ENCODE data around the gene MYO3B. TPM values are rescaled to one million over a fixed set of nuclear protein-coding genes. Genes with fewer than 3 reads are reported as not detected.

MYO3B gene
- polyA plus RNA-seq, 1 of the 3 experiments (the other 2 are of a cell fraction), result not detected

DNA sequence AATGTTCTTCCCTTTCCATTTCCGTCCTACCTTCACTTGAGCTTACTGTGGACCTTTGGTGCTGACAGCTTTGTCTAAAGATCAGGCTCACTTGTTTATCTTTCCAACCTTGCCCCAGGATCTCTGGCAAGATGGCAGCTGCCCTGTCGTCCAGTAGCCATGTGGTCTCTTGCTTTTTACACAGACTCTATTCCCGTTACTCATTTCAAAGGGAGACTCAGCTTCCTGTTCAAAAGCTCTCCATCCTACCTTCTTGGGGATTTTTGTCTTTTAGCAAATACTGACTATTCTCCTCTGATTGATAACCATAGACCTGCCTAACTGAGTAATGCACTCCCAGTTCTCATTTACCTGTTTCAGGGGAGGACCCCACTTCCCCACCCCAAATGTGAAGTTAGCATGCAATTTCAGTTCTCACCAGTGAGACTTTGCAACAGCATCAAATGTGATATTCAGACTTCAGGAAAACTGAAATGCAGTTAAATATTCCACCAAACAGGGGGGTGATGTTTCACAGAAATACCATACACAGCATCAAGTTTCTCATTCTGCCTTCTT lies 184.4 kb downstream of the MYO3B start:
- H3K27ac ChIP-seq (ENCODE audit: low read depth in 2 of 2, low read length in 1 of 2), result no peak overlapping the region
- H2AFZ ChIP-seq (ENCODE audit: low read depth), result no peak overlapping the region
- CTCF ChIA-PET, result interaction anchor here (0.7 to 8.8 kb wide), 12 partner anchors 8 to 467 kb away, joined by 3 to 94 read pairs (median 10); partner anchors contain the start of gene GAD1
- WGBS (ENCODE audit: low lambda C conversion rate), result 71% methylated on average over 3 of the region's 3 CpGs
- no peak for DNase-seq
- no peaks in the 10 kb centered on the region for H3K36me3 ChIP-seq (replicated peaks in 1 of 2; ENCODE audit: control insufficient read depth in 1 of 2, insufficient read depth in 2 of 2, low read length in 1 of 2)
- no peaks in the 10 kb centered on the region for H3K79me2 ChIP-seq (ENCODE audit: insufficient read depth)
- H4K20me1 ChIP-seq (ENCODE audit: insufficient read depth), result no peaks in the 10 kb centered on the region
- H3K9ac ChIP-seq, result no peak overlapping the region
- no peaks in the 10 kb centered on the region for H3K9me3 ChIP-seq
- no peaks in the 10 kb centered on the region for H3F3A ChIP-seq (replicated peaks; ENCODE audit: insufficient read depth)
- no peak overlapping the region for H3K4me3 ChIP-seq (ENCODE audit: low read depth in 2 of 2, low read length in 1 of 2)
- POLR2A ChIA-PET, result no interaction called here
- no peak overlapping the region for H3K4me2 ChIP-seq
- no peaks in the 10 kb centered on the region for H3K9me2 ChIP-seq
- no peaks in the 10 kb centered on the region for H3K4me1 ChIP-seq (ENCODE audit: control insufficient read depth in 1 of 2, insufficient read depth in 2 of 2, low read depth in 1 of 2, low read length in 1 of 2)
- H3K27me3 ChIP-seq (ENCODE audit: insufficient read depth), result peaks cover 8% of the 10 kb centered on the region; the same call in 1 of the 2 replicates
- TF ChIP-seq, protein P1, sequence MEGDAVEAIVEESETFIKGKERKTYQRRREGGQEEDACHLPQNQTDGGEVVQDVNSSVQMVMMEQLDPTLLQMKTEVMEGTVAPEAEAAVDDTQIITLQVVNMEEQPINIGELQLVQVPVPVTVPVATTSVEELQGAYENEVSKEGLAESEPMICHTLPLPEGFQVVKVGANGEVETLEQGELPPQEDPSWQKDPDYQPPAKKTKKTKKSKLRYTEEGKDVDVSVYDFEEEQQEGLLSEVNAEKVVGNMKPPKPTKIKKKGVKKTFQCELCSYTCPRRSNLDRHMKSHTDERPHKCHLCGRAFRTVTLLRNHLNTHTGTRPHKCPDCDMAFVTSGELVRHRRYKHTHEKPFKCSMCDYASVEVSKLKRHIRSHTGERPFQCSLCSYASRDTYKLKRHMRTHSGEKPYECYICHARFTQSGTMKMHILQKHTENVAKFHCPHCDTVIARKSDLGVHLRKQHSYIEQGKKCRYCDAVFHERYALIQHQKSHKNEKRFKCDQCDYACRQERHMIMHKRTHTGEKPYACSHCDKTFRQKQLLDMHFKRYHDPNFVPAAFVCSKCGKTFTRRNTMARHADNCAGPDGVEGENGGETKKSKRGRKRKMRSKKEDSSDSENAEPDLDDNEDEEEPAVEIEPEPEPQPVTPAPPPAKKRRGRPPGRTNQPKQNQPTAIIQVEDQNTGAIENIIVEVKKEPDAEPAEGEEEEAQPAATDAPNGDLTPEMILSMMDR (IDR thresholded peaks at IDR 0.05), result no peak
- TF ChIP-seq POLR2AphosphoS5 (IDR thresholded peaks at IDR 0.05; ENCODE audit: low read depth, low read length) (no peak), CHD2 (IDR thresholded peaks at IDR 0.05; ENCODE audit: low read length, partially characterized antibody) (no peak), RFX5 (IDR thresholded peaks at IDR 0.05; ENCODE audit: low read length) (no peak), YY1 (IDR thresholded peaks at IDR 0.05; ENCODE audit: low read depth) (no peak), SIN3A (IDR thresholded peaks at IDR 0.05; ENCODE audit: borderline replicate concordance, low read depth, low read length) (no peak), TCF12 (IDR thresholded peaks at IDR 0.05) (no peak)

DNA sequence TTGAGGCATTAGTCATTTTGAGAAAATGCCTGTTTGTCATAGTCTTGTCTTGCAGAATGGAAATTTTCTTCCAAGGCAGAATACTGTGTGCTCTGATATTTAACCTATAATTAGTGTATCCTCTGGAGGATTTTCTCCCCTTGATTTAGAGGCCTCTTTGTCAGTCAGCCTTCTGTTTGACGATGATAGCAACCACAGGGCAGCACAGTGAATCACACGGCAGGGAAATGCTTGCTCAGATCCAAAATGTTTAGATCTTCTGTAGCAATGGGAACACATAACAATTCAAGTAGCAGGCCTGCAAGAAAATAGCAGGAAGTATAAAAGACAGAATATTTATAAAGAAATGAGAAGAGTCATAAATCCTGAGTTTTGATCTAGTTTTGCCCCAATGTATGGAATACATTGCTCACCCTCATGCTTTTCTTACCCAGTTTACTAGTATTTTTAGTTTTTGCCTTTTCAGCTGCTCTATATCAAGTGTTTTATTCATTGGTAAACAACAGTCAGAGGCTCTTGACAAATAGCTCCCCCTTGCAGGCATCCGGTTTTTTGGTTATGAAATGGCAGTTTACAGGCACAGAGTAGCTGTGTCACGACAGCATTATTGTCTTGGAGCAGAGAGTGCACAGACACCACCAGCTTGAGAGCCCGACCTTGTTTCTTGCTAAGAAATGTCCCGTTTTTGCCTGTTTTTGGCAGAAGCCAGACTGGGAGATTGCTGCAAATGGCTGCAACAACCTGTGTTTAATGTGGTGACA lies 185.1 kb downstream of the MYO3B start:
- H3K36me3 ChIP-seq (replicated peaks in 1 of 2; ENCODE audit: control insufficient read depth in 1 of 2, insufficient read depth in 2 of 2, low read length in 1 of 2), result no peaks in the 10 kb centered on the region
- POLR2A ChIA-PET, result no interaction called here
- no peaks in the 10 kb centered on the region for H3K9me3 ChIP-seq
- no peaks in the 10 kb centered on the region for H3K9me2 ChIP-seq
- no peaks in the 10 kb centered on the region for H3K79me2 ChIP-seq (ENCODE audit: insufficient read depth)
- no peaks in the 10 kb centered on the region for H3F3A ChIP-seq (replicated peaks; ENCODE audit: insufficient read depth)
- no peak overlapping the region for H3K4me3 ChIP-seq (ENCODE audit: low read depth in 2 of 2, low read length in 1 of 2)
- CTCF ChIA-PET, result interaction anchor here (0.9 to 8.8 kb wide), 4 partner anchors 34 to 451 kb away, joined by 3 to 94 read pairs (median 12); partner anchors contain the start of gene GAD1
- H3K27me3 ChIP-seq (ENCODE audit: insufficient read depth), result peaks cover 8% of the 10 kb centered on the region; the same call in 1 of the 2 replicates
- H2AFZ ChIP-seq (ENCODE audit: low read depth), result no peak overlapping the region
- WGBS (ENCODE audit: low lambda C conversion rate), result 37% methylated on average over 6 of the region's 6 CpGs
- H3K9ac ChIP-seq, result no peak overlapping the region
- no peak overlapping the region for H3K4me2 ChIP-seq
- DNase-seq, result no peak
- no peaks in the 10 kb centered on the region for H4K20me1 ChIP-seq (ENCODE audit: insufficient read depth)
- no peak for TF ChIP-seq TEAD4 (IDR thresholded peaks at IDR 0.05; ENCODE audit: borderline replicate concordance, insufficient read depth)
- no peak for TF ChIP-seq JUND (IDR thresholded peaks at IDR 0.05)
- no peak for TF ChIP-seq EP300 (IDR thresholded peaks at IDR 0.05; ENCODE audit: borderline replicate concordance in 1 of 2, low read depth in 1 of 2, low read length in 1 of 2)
- no peak for TF ChIP-seq NRF1 (IDR thresholded peaks at IDR 0.05; ENCODE audit: low read depth, low read length)
- no peak for TF ChIP-seq SIN3A (IDR thresholded peaks at IDR 0.05; ENCODE audit: borderline replicate concordance, low read depth, low read length)
- TF ChIP-seq GABPA (IDR thresholded peaks at IDR 0.05; ENCODE audit: low read depth), result no peak
- no peak for TF ChIP-seq SMC3 (IDR thresholded peaks at IDR 0.05; ENCODE audit: low read depth, low read length)
- TF ChIP-seq TCF12 (IDR thresholded peaks at IDR 0.05), result no peak
- TF ChIP-seq, protein P2, sequence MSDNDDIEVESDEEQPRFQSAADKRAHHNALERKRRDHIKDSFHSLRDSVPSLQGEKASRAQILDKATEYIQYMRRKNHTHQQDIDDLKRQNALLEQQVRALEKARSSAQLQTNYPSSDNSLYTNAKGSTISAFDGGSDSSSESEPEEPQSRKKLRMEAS (IDR thresholded peaks at IDR 0.05; ENCODE audit: low read depth), result no peak
- no peak for TF ChIP-seq RFX5 (IDR thresholded peaks at IDR 0.05; ENCODE audit: low read length)
- no peaks in the 10 kb centered on the region for H3K4me1 ChIP-seq (ENCODE audit: control insufficient read depth in 1 of 2, insufficient read depth in 2 of 2, low read depth in 1 of 2, low read length in 1 of 2)
- no peak overlapping the region for H3K27ac ChIP-seq (ENCODE audit: low read depth in 2 of 2, low read length in 1 of 2)

Data from SK-N-SH (cell line).